MM.1S (cell line): ENCODE data around the gene NDUFS8.

Source experiments
- DNase-seq: peaks from one replicate; pipeline ENCODE4 v3.0.0-alpha.2; 2015
- H2AFZ ChIP-seq: fragments of 300-600 bp; sonication (generic); 2 replicates; pipeline ENCODE4 v1.6.0; 2016; ENCODE audit warnings: antibody characterized with exemption, low read length
- H3F3A ChIP-seq: fragments of 300-600 bp; sonication (generic); 2 replicates; pipeline ENCODE4 v1.6.1; 2016; ENCODE audit warnings: mild to moderate bottlenecking, antibody characterized with exemption, low read length, moderate library complexity, mixed read lengths; ENCODE audit not compliant: insufficient read depth
- H3K27ac ChIP-seq: fragments of 300-600 bp; sonication (generic); 2 replicates; pipeline ENCODE4 v1.5.1; 2016; ENCODE audit warnings: mild to moderate bottlenecking, low read length
- H3K27me3 ChIP-seq: fragments of 300-600 bp; sonication (generic); replicated peaks from 2 replicates; pipeline ENCODE4 v1.6.0; 2016; ENCODE audit warnings: low read length; ENCODE audit not compliant: insufficient read depth
- H3K36me3 ChIP-seq: fragments of 300-600 bp; sonication (generic); replicated peaks from 2 replicates; pipeline ENCODE4 v1.6.1; 2016; ENCODE audit warnings: mild to moderate bottlenecking, low read length, mixed read lengths; ENCODE audit not compliant: insufficient read depth
- H3K4me1 ChIP-seq: fragments of 300-600 bp; sonication (generic); 2 replicates; pipeline ENCODE4 v1.6.1; 2016; ENCODE audit warnings: low read length, mixed read lengths
- H3K4me2 ChIP-seq: fragments of 300-600 bp; sonication (generic); 2 replicates; pipeline ENCODE4 v1.6.0; 2016; ENCODE audit warnings: low read depth, low read length
- H3K4me3 ChIP-seq: fragments of 300-600 bp; sonication (generic); 2 replicates; pipeline ENCODE4 v1.5.1; 2016; ENCODE audit warnings: low read length, mixed read lengths
- H3K79me2 ChIP-seq: fragments of 300-600 bp; sonication (generic); 2 replicates; pipeline ENCODE4 v1.6.1; 2016; ENCODE audit warnings: mixed run types, low read length, mixed read lengths
- H3K9ac ChIP-seq: fragments of 300-600 bp; sonication (generic); 2 replicates; pipeline ENCODE4 v1.6.1; 2016; ENCODE audit warnings: low read length, mixed read lengths
- H3K9me2 ChIP-seq: fragments of 300-600 bp; sonication (generic); replicated peaks from 2 replicates; pipeline ENCODE4 v1.6.1; 2016; ENCODE audit warnings: mild to moderate bottlenecking, low read length, mixed read lengths; ENCODE audit not compliant: insufficient read depth
- H3K9me3 ChIP-seq: fragments of 300-600 bp; sonication (generic); replicated peaks from 2 replicates; pipeline ENCODE4 v1.6.1; 2016; ENCODE audit warnings: mild to moderate bottlenecking, low read length, mixed read lengths; ENCODE audit not compliant: insufficient read depth
- H4K20me1 ChIP-seq: fragments of 300-600 bp; sonication (generic); 2 replicates; pipeline ENCODE4 v1.6.1; 2016; ENCODE audit warnings: mild to moderate bottlenecking, low read length, moderate library complexity, mixed read lengths; ENCODE audit not compliant: insufficient read depth
- CTCF ChIP-seq: fragments of 300-600 bp; sonication (generic); IDR thresholded peaks from 2 replicates; pipeline ENCODE4 v1.5.1; 2016; ENCODE audit warnings: antibody characterized with exemption, low read length, mixed read lengths
- EZH2 ChIP-seq: fragments of 300-600 bp; sonication (generic); optimal IDR thresholded peaks from 2 replicates; pipeline ENCODE3; 2017; ENCODE audit warnings: low read depth, mild to moderate bottlenecking, antibody characterized with exemption, low read length, mixed read lengths
- EZH2phosphoT487 ChIP-seq: fragments of 300-600 bp; sonication (generic); IDR thresholded peaks from 2 replicates; pipeline ENCODE4 v1.6.1; 2018; ENCODE audit warnings: antibody characterized with exemption, low read length

NDUFS8 gene

GRCh38 chr11:68050371-68050841, 19.9 kb downstream of the NDUFS8 start:
- no peak overlapping the region for H3K4me3 ChIP-seq
- no peaks in the 10 kb centered on the region for H3K4me1 ChIP-seq
- no peak for TF ChIP-seq CTCF
- TF ChIP-seq EZH2 = no peak
- TF ChIP-seq EZH2phosphoT487 = no peak
- H3K27me3 ChIP-seq = no peaks in the 10 kb centered on the region
- H3K79me2 ChIP-seq = no peaks in the 10 kb centered on the region; the same call in 1 of the 2 replicates
- H3K9me2 ChIP-seq = no peaks in the 10 kb centered on the region
- H3F3A ChIP-seq = 0 out of 2 replicates have a peak, but pooled peaks cover 8% of the 10 kb centered on the region
- H3K9ac ChIP-seq = no peak overlapping the region
- H3K36me3 ChIP-seq = no peaks in the 10 kb centered on the region; the same call in 1 of the 2 replicates
- no peak for DNase-seq
- no peaks in the 10 kb centered on the region for H4K20me1 ChIP-seq
- no peak overlapping the region for H3K4me2 ChIP-seq
- no peak overlapping the region for H3K27ac ChIP-seq
- H3K9me3 ChIP-seq = no peaks in the 10 kb centered on the region
- no peak overlapping the region for H2AFZ ChIP-seq

GRCh38 chr11:68051191-68052136, 21.0 kb downstream of the NDUFS8 start:
- no peak overlapping the region for H3K27ac ChIP-seq
- no peak overlapping the region for H3K4me3 ChIP-seq
- H3K36me3 ChIP-seq = no peaks in the 10 kb centered on the region; the same call in 1 of the 2 replicates
- H3F3A ChIP-seq = peaks cover 8% of the 10 kb centered on the region; the same call in 1 of the 2 replicates
- no peak overlapping the region for H3K4me2 ChIP-seq
- H3K9me2 ChIP-seq = no peaks in the 10 kb centered on the region
- no peak overlapping the region for H3K9ac ChIP-seq
- no peaks in the 10 kb centered on the region for H3K4me1 ChIP-seq
- H2AFZ ChIP-seq = no peak overlapping the region
- no peaks in the 10 kb centered on the region; the same call in 1 of the 2 replicates for H3K79me2 ChIP-seq
- TF ChIP-seq CTCF (no peak), EZH2phosphoT487 (no peak)
- H3K9me3 ChIP-seq = no peaks in the 10 kb centered on the region
- no peaks in the 10 kb centered on the region for H3K27me3 ChIP-seq
- no peaks in the 10 kb centered on the region for H4K20me1 ChIP-seq
- DNase-seq = no peak

- Histone ChIP-seq H3K36me3 (no peaks in the 10 kb centered on the region; the same call in 1 of the 2 replicates), H3K27me3 (no peaks in the 10 kb centered on the region), H3K4me1 (no peaks in the 10 kb centered on the region), H3K9me3 (no peaks in the 10 kb centered on the region), H3K27ac (no peak overlapping the region), H2AFZ (no peak overlapping the region), H3K4me3 (no peak overlapping the region), H4K20me1 (no peaks in the 10 kb centered on the region), H3K4me2 (no peak overlapping the region), H3F3A (peaks cover 8% of the 10 kb centered on the region; the same call in 1 of the 2 replicates), H3K79me2 (no peaks in the 10 kb centered on the region; the same call in 1 of the 2 replicates), H3K9ac (no peak overlapping the region), H3K9me2 (no peaks in the 10 kb centered on the region)
- TF ChIP-seq CTCF (no peak), EZH2 (no peak), EZH2phosphoT487 (no peak)
- no peak for DNase-seq
Measured at GRCh38 chr11:68052137-68052873, 21.8 kb downstream of the NDUFS8 start.
